Measurements from ENCODE around the gene RNASEH2A.

The RNASEH2A gene

GRCh38 chr19:12856653-12857052 is 50.3 kb downstream of the RNASEH2A start:
- DNase-seq (ENCODE audit: low read depth in 3 of 3, low spot score in 1 of 3), result no peak

GRCh38 chr19:12858041-12858928 is 51.9 kb downstream of the RNASEH2A start:
- DNase-seq (ENCODE audit: low read depth in 3 of 3, low spot score in 1 of 3), result no peak

GRCh38 chr19:12859546-12859945 is 53.2 kb downstream of the RNASEH2A start:
- DNase-seq (ENCODE audit: low read depth in 3 of 3, low spot score in 1 of 3), result no peak
